HG02798 (cell line): ENCODE results near the gene GTPBP6.
"Not testable (repeated sequence)": the region's sequence is repeated elsewhere in the genome, so short reads cannot be mapped to it uniquely, and the experiment has no call there.

Experiments used
- ATAC-seq: cut with Tn5 transposase; IDR thresholded peaks from one replicate; pipeline ENCODE4 v1.9.1; 2021; ENCODE audit warnings: mild to moderate bottlenecking; ENCODE audit not compliant: unreplicated experiment, poor library complexity

GTPBP6 gene

DNA sequence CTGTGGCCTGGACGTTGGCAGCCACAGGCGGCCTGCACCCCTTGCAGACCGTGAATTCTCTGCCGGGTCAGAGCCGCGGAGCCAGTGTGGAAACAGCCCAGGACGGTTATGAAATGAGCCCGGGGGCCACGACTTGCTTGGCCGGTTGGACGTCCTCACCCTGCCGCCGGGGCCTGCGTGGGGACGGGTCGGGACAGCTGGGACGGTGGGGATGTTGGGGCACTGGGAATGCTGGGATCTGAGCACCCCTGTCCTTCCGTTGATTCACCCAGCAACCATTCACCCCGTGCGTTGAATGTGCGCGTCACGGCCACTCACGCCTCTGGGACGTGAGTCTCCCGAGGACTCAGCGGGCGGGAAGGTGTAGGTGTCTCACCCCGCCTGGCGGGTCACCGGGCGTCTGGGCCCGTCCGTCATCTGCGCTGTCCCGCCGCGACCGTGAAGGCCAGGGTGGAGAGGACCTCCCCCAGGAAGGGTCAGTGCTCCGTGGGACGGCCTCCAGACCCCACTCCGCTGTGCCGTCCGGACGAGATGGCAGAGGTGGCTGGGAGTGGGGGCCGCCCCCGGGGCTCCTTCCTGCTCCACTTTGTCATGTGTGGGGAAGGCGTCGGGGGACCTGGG, 41.9 kb downstream of the GTPBP6 start:
- ATAC-seq, result peak; percentile 45

GRCh38 chrX:275967-276580, 42.5 kb downstream of the GTPBP6 start:
- peak; percentile 93 for ATAC-seq

DNA sequence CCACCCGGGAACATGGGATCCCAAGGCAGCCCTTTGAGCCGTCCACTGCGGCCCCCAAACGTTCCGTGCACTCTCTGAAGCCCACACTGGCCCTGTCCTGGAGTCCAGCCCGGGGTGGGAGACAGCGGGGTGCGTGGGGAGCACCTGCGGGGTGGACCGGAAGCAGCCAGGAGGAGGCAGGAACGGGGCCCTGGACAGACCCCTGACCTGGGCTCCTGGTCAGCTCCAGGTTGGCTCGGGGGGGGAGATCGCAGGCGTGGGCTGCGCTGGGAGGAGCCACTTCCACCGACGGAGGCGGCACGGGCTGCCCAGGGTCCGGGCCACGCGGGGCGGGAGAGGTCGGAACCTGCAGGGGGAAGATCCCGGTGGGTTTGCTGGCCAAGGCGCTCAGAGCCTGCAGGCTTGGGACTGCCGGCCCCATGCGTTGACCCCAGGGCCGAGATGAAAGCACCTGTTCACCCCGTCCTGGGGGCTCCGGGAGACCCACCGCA, 43.1 kb downstream of the GTPBP6 start:
- ATAC-seq, result peak; percentile 15

- no peak for ATAC-seq
Observed at GRCh38 chrX:274904-275475, 43.6 kb downstream of the GTPBP6 start.

GRCh38 chrX:270848-271367, 47.7 kb downstream of the GTPBP6 start:
- no peak for ATAC-seq

DNA sequence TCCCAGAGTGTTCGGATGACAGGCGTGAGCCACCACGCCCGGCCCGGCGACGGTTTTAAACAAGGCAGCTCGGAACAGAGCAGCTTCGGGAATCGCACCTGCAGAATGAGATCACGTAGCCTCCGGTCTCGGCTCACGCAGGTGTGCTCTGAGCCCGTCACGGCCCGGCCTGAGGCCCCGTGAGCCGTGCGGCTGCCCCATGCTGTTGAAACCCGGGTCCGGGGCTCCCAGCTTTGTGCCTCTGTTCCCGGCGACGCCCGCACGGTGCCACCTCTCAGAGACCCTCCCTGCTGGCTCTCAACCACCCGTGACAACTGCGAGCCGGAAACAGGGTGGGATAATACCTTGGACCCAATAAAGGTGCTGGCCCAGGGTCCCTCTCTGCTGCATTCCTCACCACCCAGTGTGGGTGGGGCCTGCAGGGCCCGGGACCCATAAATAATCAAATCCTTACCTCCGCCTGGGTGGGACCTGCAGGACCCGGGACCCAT, 50.8 kb downstream of the GTPBP6 start:
- no peak for ATAC-seq

DNA sequence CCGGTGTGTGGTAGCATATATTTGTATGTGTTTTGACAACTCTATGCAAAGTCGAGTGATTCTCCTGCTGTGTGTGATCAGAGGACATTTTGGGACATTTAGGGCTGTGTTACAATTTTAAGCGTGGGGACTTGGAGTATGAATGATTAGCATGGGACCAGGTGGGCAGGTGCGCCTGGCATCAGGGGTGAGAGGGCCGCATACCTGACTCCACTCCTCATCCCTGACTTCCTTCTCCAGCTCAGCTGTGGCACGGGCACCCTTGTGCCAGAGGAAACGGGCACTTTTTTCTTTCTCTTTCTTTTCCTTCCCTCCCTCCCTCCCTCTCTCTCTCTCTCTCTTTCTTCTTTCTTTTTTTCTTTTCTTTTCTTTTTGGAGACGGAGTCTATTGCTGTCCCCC, 53.1 kb downstream of the GTPBP6 start:
- no peak for ATAC-seq

DNA sequence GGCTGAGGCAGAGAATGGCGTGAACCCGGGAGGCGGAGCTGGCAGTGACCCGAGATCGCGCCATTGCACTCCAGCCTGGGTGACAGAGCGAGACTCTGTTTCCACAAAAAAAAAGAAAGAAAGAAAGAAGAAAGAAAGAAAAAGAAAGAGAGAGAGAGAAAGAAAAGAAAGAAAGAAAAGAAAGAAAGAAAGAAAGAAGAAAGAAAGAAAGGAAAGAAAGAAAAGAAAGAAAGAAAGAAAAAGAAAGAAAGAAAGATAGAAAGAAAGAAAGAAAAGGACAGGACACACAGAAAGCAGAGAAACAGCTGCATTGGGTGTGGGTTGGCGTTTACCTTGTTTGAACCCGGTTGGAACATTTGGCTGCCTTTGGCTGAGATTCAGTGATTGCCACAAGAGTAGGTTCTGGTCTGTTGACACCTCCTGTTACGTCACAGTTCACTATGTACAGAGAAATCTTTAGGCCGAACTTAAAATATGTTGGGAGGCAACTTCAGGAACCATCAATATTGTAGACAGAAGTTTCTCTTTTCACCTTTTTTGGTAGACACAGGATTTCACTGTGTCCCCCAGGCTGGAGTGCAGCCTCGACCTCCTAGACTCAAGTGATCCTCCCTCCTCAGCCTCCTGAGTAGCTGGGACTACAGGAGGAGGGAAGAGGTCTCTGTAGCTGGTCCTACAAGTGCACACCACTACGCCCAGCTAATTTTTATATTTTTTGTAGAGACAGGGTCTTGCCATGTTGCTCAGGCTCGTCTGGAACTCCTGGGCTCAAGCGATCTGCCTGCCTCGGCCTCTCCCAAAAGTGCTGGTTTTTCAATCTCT, 53.8 kb downstream of the GTPBP6 start:
- ATAC-seq, result no peak

- ATAC-seq, result not testable (repeated sequence)
Observed at GRCh38 chrX:264006-264405, 54.6 kb downstream of the GTPBP6 start.

DNA sequence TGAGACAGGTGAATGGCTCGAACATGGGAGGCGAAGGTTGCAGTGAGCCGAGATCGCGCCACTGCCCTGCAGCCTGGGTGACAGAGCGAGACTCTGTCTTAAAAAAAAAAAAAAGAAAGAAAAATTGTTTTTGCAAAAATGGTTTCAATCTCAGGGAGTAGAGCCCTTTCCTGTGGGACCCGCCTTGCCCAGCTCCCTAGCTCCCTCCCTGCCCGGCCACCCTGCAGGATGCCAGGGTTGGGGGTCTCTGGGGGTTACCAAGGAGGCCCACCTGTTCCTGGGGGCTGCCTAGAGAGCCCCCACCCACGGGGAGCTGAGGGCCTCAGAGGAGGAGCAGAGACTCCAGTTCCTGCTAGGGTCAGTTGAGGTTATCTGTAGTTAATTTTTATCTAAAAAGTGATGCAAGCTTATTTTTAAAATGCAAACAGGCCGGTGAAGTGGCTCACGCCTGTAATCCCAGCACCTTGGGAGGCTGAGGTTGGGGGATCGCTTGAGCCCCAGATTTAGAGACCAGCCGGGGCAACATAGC, 56.2 kb downstream of the GTPBP6 start:
- ATAC-seq, result peak; percentile 74

- ATAC-seq, result no peak
Observed at GRCh38 chrX:261919-262352, 56.7 kb downstream of the GTPBP6 start.

DNA sequence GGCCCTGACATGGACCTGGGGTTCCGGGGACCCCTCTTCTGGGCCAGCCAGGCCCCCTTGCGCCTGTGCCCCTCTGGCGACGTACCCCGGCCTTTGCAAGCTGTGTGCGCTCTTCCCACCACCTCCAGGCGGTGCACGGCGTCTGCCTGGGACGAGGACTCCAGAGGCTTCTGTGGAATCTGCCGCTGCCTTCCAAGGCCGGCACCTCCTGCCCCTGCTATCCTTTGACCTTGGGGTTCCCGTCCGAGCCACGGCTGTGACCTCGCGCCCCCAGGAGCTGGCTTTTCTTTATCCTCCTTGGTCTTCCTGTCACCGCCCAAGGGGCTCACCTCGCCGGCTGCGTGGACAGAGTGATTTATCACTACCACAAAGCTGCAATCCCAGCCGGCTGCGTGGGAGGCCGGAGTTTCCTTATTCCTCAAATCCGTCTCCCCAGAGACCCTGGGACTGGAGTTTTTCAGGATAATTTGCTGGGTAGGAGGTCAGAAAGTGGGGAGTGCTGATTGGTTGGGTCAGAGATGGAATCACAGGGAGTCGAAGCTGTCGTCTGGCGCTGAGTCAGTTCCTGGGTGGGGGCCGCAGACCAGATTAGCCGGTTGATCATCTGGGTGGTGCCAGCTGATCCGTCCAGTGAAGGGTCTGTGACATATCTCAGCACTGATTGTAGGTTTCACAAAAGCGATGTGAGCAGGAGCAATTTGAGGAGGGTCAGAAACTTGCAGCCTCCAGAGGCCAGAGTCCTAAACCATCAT, 57.3 kb downstream of the GTPBP6 start:
- ATAC-seq, result no peak

DNA sequence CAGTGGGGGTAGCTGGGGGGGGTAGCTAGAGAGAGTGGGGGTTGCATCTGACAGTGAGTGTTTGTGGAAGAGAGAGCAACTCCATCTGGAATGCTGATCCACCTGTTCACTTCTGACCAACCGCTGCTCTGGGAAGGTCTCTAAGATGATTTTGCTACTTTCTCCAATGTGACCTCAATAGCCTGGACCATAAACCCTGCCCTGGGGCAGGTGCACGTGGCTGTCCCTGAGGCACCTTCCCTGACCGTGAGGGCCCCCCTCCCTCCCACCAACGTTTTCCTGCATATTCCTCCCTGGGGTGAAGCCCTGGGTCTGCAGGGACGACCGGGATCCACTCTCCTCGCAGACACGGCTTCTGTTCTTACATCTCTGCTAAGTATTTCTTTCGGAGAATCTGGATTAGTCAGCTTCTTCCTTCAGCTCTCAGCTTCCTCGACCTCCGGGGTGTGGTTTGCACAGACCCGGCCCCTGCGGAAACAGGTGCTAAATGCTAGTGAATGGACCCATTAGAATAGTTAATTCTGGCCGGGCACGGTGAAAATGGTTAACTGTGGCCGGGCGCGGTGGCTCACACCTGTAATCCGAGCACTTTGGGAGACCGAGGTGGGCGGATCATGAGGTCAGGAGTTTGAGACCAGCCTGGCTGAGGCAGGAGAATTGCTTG, 58.8 kb downstream of the GTPBP6 start:
- ATAC-seq, result no peak

DNA sequence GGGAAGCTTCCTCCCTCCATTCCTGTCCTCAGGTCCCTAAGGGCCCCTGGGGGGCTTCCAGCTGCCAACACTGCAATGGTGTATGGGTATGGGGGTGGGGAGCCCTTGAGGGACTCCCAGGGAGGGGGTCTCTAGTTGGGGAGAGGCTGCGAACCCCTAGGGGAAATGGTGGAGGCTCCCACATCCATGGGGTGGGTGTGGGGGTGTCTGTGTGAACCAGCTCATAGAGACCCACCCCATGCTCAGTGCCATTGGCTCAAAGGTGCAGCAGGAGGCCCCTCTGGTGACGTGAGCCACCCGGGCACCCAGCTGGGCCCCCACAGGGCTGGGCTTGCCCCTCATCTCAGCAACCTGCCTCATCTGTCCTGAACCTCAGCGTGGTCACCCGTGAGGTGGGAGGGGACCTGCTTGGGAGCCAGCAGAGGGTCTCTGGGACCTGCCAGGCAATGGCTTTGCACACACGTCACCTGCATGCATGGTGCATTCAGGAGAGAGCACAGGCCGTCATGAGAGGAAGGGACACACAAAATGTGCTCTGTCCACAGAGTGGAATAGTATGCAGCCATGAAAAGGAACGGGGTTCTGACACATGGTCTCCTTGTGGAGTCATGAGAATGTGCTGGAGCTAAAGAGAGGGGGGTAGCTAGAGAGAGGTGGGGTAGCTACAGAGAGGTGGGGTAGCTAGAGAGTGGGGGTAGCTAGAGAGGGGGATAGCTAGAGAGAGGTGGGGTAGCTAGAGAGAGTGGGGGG, 60.1 kb downstream of the GTPBP6 start:
- ATAC-seq, result no peak

- no peak for ATAC-seq
Observed at GRCh38 chrX:257681-258289, 60.8 kb downstream of the GTPBP6 start.

DNA sequence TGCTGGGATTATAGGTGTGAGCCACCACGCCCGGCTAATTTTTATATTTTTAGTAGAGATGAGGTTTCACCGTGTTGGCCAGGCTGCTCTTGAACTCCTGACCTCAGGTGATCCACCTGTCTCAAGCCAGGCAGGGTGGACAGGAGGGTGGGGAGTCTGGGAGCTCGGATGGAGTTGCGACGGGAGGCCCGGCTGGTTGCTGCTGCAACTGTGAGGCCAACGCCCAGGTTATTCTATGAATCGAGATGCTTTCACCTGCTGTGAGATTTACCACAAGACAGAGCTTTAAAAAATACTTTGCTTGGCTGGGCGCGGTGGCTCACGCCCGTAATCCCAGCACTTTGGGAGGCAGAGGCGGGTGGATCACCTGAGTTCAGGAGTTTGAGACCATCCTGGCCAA, 61.5 kb downstream of the GTPBP6 start:
- not testable (repeated sequence) for ATAC-seq

DNA sequence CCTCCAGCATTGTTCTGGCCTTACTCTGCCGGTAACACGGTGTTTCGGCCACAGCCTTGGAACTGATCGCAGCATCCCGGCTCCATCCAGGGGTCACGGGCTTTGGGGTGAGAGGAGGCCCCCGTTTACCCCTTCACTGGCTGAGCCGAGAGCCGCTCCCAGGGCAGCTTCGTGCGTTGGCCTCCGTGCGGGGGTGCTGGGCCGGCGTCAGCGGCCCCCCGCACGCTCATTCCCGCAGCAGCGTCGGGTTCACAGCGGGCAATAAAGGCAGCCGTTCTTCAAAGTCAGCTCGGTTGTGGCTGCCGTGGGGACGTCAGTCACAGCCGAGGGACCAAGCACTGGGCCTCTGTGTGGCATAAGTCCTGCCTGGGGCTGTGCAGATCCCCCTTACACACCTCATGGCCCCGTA, 62.7 kb downstream of the GTPBP6 start:
- no peak for ATAC-seq
